HEK293 (cell line): Measurements from ENCODE around the gene EPHB1.

ENCODE experiments used
- CTCF ChIA-PET: fragments of 350-600 bp; formaldehyde crosslinking; extraction: SDS; loops from one replicate; lab custom pipeline; 2021; ENCODE audit warnings: antibody characterized with exemption; lab: Yijun Ruan, JAX
- POLR2A ChIA-PET: fragments of 300-600 bp; formaldehyde crosslinking; extraction: SDS; loops from one replicate; lab custom pipeline; 2020; ENCODE audit warnings: antibody characterized with exemption, inconsistent platforms; lab: Yijun Ruan, JAX
- H3K27ac ChIP-seq: fragments of 200-500 bp; sonication (Bioruptor generic); 2 replicates; pipeline ENCODE4 v1.5.1; 2014; ENCODE audit warnings: low read depth, low read length, control low read depth, inconsistent platforms; ENCODE audit errors: extremely low read depth
- H3K36me3 ChIP-seq, 2 experiments: fragments of 200-500 bp in 1 of 2; sonication (Bioruptor generic) in 1 of 2; 1 replicate in 1 of 2; 2 replicates in 1 of 2; pipeline ENCODE4 v1.5.1; 2014 to 2017; ENCODE audit warnings: inconsistent platforms in 2 of 2, low read length in 2 of 2; ENCODE audit not compliant: control insufficient read depth in 2 of 2, insufficient read depth in 1 of 2
- H3K4me1 ChIP-seq: fragments of 200-500 bp; sonication (Bioruptor generic); 2 replicates; pipeline ENCODE4 v1.5.1; 2014; ENCODE audit warnings: mild to moderate bottlenecking, low read length, inconsistent platforms; ENCODE audit not compliant: control insufficient read depth, insufficient read depth
- H3K4me3 ChIP-seq: 2 replicates; pipeline ENCODE4 v1.5.1; 2011; ENCODE audit warnings: low read depth, mild to moderate bottlenecking, control low read depth, low read length, moderate library complexity
- H3K9me3 ChIP-seq: fragments of 200-500 bp; sonication (Bioruptor generic); 2 replicates; pipeline ENCODE4 v1.5.1; 2014; ENCODE audit warnings: low read depth, low read length, inconsistent platforms; ENCODE audit not compliant: control insufficient read depth, insufficient read depth
- GLIS1 ChIP-seq: fragments of 450-650 bp; formaldehyde crosslinking; IDR thresholded peaks from 2 replicates; pipeline ENCODE4 v1.5.1; 2016; ENCODE audit warnings: missing biosample characterization, missing genetic modification characterization
- ZNF138 ChIP-seq: fragments of 450-650 bp; formaldehyde crosslinking; IDR thresholded peaks from 2 replicates; pipeline ENCODE4 v1.5.1; 2016; ENCODE audit warnings: missing biosample characterization, missing genetic modification characterization, borderline replicate concordance
- ZNF221 ChIP-seq: fragments of 450-650 bp; formaldehyde crosslinking; IDR thresholded peaks from 2 replicates; pipeline ENCODE4 v1.5.1; 2017; ENCODE audit warnings: missing biosample characterization, missing genetic modification characterization, borderline replicate concordance
- ZNF335 ChIP-seq: fragments of 450-650 bp; formaldehyde crosslinking; conservative IDR thresholded peaks from 2 replicates; pipeline ENCODE4 v1.5.1; 2016; ENCODE audit warnings: missing biosample characterization, missing genetic modification characterization
- ZNF585B ChIP-seq: fragments of 450-650 bp; formaldehyde crosslinking; IDR thresholded peaks from 2 replicates; pipeline ENCODE4 v1.5.1; 2016; ENCODE audit warnings: missing biosample characterization, missing genetic modification characterization
- ZNF600 ChIP-seq: fragments of 450-650 bp; formaldehyde crosslinking; IDR thresholded peaks from 2 replicates; pipeline ENCODE4 v1.5.1; 2016; ENCODE audit warnings: missing biosample characterization, missing genetic modification characterization
- ZNF623 ChIP-seq: fragments of 450-650 bp; formaldehyde crosslinking; IDR thresholded peaks from 2 replicates; pipeline ENCODE4 v1.5.1; 2016; ENCODE audit warnings: missing biosample characterization, missing genetic modification characterization
- ZNF664 ChIP-seq: fragments of 450-650 bp; formaldehyde crosslinking; IDR thresholded peaks from 2 replicates; pipeline ENCODE4 v1.5.1; 2016; ENCODE audit warnings: missing biosample characterization, missing genetic modification characterization
- ZSCAN18 ChIP-seq: fragments of 450-650 bp; formaldehyde crosslinking; IDR thresholded peaks from 2 replicates; pipeline ENCODE4 v1.5.1; 2016; ENCODE audit warnings: missing biosample characterization, missing genetic modification characterization
- TF ChIP-seq, protein P1 (sequence below): fragments of 450-650 bp; formaldehyde crosslinking; IDR thresholded peaks from 2 replicates; pipeline ENCODE4 v1.5.1; 2016; ENCODE audit warnings: missing biosample characterization, missing genetic modification characterization
- TF ChIP-seq, protein P2 (sequence below): fragments of 450-650 bp; formaldehyde crosslinking; IDR thresholded peaks from 2 replicates; pipeline ENCODE4 v1.5.1; 2016; ENCODE audit warnings: missing biosample characterization, missing genetic modification characterization
- TF ChIP-seq, protein P3 (sequence below): fragments of 450-650 bp; IDR thresholded peaks from 2 replicates; pipeline ENCODE4 v1.5.1; 2018; ENCODE audit warnings: missing biosample characterization, mild to moderate bottlenecking, missing genetic modification characterization

The EPHB1 gene

GRCh38 chr3:134775831-134776230, 19.2 kb upstream of the EPHB1 start:
- H3K9me3 ChIP-seq = no peaks in the 10 kb centered on the region
- H3K36me3 ChIP-seq = no peaks in the 10 kb centered on the region
- TF ChIP-seq, protein P1, sequence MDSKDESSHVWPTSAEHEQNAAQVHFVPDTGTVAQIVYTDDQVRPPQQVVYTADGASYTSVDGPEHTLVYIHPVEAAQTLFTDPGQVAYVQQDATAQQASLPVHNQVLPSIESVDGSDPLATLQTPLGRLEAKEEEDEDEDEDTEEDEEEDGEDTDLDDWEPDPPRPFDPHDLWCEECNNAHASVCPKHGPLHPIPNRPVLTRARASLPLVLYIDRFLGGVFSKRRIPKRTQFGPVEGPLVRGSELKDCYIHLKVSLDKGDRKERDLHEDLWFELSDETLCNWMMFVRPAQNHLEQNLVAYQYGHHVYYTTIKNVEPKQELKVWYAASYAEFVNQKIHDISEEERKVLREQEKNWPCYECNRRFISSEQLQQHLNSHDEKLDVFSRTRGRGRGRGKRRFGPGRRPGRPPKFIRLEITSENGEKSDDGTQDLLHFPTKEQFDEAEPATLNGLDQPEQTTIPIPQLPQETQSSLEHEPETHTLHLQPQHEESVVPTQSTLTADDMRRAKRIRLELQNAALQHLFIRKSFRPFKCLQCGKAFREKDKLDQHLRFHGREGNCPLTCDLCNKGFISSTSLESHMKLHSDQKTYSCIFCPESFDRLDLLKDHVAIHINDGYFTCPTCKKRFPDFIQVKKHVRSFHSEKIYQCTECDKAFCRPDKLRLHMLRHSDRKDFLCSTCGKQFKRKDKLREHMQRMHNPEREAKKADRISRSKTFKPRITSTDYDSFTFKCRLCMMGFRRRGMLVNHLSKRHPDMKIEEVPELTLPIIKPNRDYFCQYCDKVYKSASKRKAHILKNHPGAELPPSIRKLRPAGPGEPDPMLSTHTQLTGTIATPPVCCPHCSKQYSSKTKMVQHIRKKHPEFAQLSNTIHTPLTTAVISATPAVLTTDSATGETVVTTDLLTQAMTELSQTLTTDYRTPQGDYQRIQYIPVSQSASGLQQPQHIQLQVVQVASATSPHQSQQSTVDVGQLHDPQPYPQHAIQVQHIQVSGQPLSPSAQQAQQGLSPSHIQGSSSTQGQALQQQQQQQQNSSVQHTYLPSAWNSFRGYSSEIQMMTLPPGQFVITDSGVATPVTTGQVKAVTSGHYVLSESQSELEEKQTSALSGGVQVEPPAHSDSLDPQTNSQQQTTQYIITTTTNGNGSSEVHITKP (tag by site-specific recombination) = no peak
- no peak for TF ChIP-seq ZSCAN18 (tag by site-specific recombination)
- no peak for TF ChIP-seq ZNF221 (tag by site-specific recombination)
- POLR2A ChIA-PET = no interaction called here
- H3K4me3 ChIP-seq = no peak overlapping the region
- CTCF ChIA-PET = interaction anchor here (1.4 kb wide), 1 partner anchor 21 kb away, joined by 5 read pairs; no protein-coding TSS in a partner anchor
- H3K4me1 ChIP-seq = no peaks in the 10 kb centered on the region
- H3K27ac ChIP-seq = no peak overlapping the region

GRCh38 chr3:134776518-134776917, 18.5 kb upstream of the EPHB1 start:
- POLR2A ChIA-PET = no interaction called here
- no peak overlapping the region for H3K27ac ChIP-seq
- no peaks in the 10 kb centered on the region for H3K36me3 ChIP-seq
- no peak for TF ChIP-seq ZNF600 (tag by site-specific recombination)
- TF ChIP-seq ZNF664 = no peak
- TF ChIP-seq ZNF585B (tag by site-specific recombination) = no peak
- no peak for TF ChIP-seq ZNF623 (tag by site-specific recombination)
- no peak for TF ChIP-seq ZNF138 (tag by site-specific recombination)
- TF ChIP-seq, protein P2, sequence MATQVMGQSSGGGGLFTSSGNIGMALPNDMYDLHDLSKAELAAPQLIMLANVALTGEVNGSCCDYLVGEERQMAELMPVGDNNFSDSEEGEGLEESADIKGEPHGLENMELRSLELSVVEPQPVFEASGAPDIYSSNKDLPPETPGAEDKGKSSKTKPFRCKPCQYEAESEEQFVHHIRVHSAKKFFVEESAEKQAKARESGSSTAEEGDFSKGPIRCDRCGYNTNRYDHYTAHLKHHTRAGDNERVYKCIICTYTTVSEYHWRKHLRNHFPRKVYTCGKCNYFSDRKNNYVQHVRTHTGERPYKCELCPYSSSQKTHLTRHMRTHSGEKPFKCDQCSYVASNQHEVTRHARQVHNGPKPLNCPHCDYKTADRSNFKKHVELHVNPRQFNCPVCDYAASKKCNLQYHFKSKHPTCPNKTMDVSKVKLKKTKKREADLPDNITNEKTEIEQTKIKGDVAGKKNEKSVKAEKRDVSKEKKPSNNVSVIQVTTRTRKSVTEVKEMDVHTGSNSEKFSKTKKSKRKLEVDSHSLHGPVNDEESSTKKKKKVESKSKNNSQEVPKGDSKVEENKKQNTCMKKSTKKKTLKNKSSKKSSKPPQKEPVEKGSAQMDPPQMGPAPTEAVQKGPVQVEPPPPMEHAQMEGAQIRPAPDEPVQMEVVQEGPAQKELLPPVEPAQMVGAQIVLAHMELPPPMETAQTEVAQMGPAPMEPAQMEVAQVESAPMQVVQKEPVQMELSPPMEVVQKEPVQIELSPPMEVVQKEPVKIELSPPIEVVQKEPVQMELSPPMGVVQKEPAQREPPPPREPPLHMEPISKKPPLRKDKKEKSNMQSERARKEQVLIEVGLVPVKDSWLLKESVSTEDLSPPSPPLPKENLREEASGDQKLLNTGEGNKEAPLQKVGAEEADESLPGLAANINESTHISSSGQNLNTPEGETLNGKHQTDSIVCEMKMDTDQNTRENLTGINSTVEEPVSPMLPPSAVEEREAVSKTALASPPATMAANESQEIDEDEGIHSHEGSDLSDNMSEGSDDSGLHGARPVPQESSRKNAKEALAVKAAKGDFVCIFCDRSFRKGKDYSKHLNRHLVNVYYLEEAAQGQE (tag by site-specific recombination) = no peak
- TF ChIP-seq ZNF335 = no peak
- no peak for TF ChIP-seq GLIS1
- TF ChIP-seq, protein P3, sequence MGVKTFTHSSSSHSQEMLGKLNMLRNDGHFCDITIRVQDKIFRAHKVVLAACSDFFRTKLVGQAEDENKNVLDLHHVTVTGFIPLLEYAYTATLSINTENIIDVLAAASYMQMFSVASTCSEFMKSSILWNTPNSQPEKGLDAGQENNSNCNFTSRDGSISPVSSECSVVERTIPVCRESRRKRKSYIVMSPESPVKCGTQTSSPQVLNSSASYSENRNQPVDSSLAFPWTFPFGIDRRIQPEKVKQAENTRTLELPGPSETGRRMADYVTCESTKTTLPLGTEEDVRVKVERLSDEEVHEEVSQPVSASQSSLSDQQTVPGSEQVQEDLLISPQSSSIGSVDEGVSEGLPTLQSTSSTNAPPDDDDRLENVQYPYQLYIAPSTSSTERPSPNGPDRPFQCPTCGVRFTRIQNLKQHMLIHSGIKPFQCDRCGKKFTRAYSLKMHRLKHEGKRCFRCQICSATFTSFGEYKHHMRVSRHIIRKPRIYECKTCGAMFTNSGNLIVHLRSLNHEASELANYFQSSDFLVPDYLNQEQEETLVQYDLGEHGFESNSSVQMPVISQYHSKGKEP = no peak
- no peak overlapping the region for H3K4me3 ChIP-seq
- no peaks in the 10 kb centered on the region for H3K9me3 ChIP-seq
- no peaks in the 10 kb centered on the region for H3K4me1 ChIP-seq
- CTCF ChIA-PET = no interaction called here
